ENCODE measurements around the gene SLFN13. TPM values are rescaled to one million over a fixed set of nuclear protein-coding genes. Genes with fewer than 3 reads are reported as not detected.

The SLFN13 gene
- total RNA-seq, 4 donors from 2014 or later = 2.3 to 23.6 (median 4.9) TPM

- 13 to 27% methylated on average over 18 of the region's 18 CpGs for WGBS, 2 donors
- Histone ChIP-seq H3K4me3 (no peak overlapping the region), H3K27me3 (peaks cover 3 to 81% of the 10 kb centered on the region in 2 donors), H3K36me3 (no peaks in the 10 kb centered on the region), H3K4me1 (peaks cover 0 to 27% (median 5%) of the 10 kb centered on the region in 4 donors), H3K9me3 (peaks cover 0 to 5% (median 0%) of the 10 kb centered on the region in 4 donors), H3K27ac (no peak overlapping the region)
- DNase-seq (ENCODE audit: low spot score in 2 of 2) = no peak
- TF ChIP-seq CTCF (IDR thresholded peaks at IDR 0.05) (no peak), EP300 (IDR thresholded peaks at IDR 0.05) (no peak), POLR2A (IDR thresholded peaks at IDR 0.05) (no peak)
Observed at GRCh38 chr17:35489944-35490343, 41.4 kb upstream of the SLFN13 start.

- Histone ChIP-seq H3K9me3 (peaks cover 0 to 5% (median 0%) of the 10 kb centered on the region in 4 donors), H3K36me3 (no peaks in the 10 kb centered on the region), H3K27me3 (peaks cover 3 to 73% of the 10 kb centered on the region in 2 donors), H3K4me3 (no peak overlapping the region), H3K4me1 (peaks cover 0 to 27% (median 5%) of the 10 kb centered on the region in 4 donors), H3K27ac (no peak overlapping the region)
- no peak for DNase-seq (ENCODE audit: low spot score in 2 of 2)
- WGBS, 2 donors = 24 to 39% methylated on average over 15 of the region's 15 CpGs
- TF ChIP-seq CTCF (IDR thresholded peaks at IDR 0.05) (no peak), POLR2A (IDR thresholded peaks at IDR 0.05) (no peak), EP300 (IDR thresholded peaks at IDR 0.05) (no peak)
Observed at GRCh38 chr17:35488991-35489390, 40.4 kb upstream of the SLFN13 start.

GRCh38 chr17:35486920-35487732, 38.6 kb upstream of the SLFN13 start:
- DNase-seq (ENCODE audit: low spot score in 2 of 2) = peak in 1 of 2 donors; percentile 15
- peak overlapping the region in 2 of 4 donors; percentile 53 to 60 for H3K27ac ChIP-seq
- H3K4me1 ChIP-seq = peaks cover 0 to 27% (median 5%) of the 10 kb centered on the region in 4 donors
- H3K4me3 ChIP-seq = peak overlapping the region; percentile 32 to 64 (median 49)
- peaks cover 0 to 11% (median 0%) of the 10 kb centered on the region in 4 donors for H3K9me3 ChIP-seq
- 7 to 10% methylated on average over 42 of the region's 42 CpGs for WGBS, 2 donors
- no peaks in the 10 kb centered on the region for H3K36me3 ChIP-seq
- H3K27me3 ChIP-seq = peaks cover 3 to 54% of the 10 kb centered on the region in 2 donors
- no peak for TF ChIP-seq CTCF (IDR thresholded peaks at IDR 0.05)
- TF ChIP-seq EP300 (IDR thresholded peaks at IDR 0.05) = peak in 1 of 2 donors; percentile 6
- TF ChIP-seq POLR2A (IDR thresholded peaks at IDR 0.05) = no peak

- H3K27ac ChIP-seq = no peak overlapping the region
- WGBS, 2 donors = 62 to 68% methylated on average over 5 of the region's 5 CpGs
Observed at GRCh38 chr17:35479271-35479670, 30.7 kb upstream of the SLFN13 start.

More at GRCh38 chr17:35479271-35479670, 30.7 kb upstream of the SLFN13 start:
- peaks cover 0 to 18% of the 10 kb centered on the region in 2 donors for H3K27me3 ChIP-seq
- no peak for TF ChIP-seq EP300 (IDR thresholded peaks at IDR 0.05)
- TF ChIP-seq POLR2A (IDR thresholded peaks at IDR 0.05) = no peak
- TF ChIP-seq CTCF (IDR thresholded peaks at IDR 0.05) = no peak
- no peak overlapping the region for H3K4me3 ChIP-seq
- no peak for DNase-seq (ENCODE audit: low spot score in 2 of 2)
- H3K4me1 ChIP-seq = no peaks in the 10 kb centered on the region
- H3K9me3 ChIP-seq = peaks cover 0 to 7% (median 0%) of the 10 kb centered on the region in 4 donors
- no peaks in the 10 kb centered on the region for H3K36me3 ChIP-seq

All from tibial nerve (tissue), 4 donors.